ENCODE data around the gene VAC14. TPM values are rescaled to one million over a fixed set of nuclear protein-coding genes. Genes with fewer than 3 reads are reported as not detected.

VAC14 gene
- total RNA-seq, 4 donors from 2014 or later: 39.5 to 65.5 (median 45.4) TPM

DNA sequence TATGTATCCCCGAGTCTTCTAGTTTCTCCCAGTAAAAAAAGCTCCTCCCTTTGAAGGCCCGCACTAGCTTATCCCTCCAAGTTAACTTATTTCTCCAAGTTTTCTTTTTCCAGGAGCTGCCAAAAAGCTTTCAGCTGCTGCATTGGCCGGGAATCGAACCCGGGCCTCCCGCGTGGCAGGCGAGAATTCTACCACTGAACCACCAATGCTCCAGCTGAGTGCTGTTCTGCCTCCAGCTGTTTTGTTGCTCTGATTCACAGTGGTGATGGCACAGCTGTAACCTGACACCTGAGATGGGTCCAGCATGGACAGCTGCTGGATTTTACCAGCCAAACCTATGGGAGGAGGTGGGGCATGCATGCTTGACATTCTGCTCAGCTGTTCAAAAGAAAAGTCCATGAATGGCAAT is 22.1 kb downstream of the VAC14 start:
- peaks cover 59% of the 10 kb centered on the region for H3K36me3 ChIP-seq
- peak in 2 of 3 donors; percentile 49 to 89 for TF ChIP-seq POLR2AphosphoS5 (IDR thresholded peaks at IDR 0.05)
- TF ChIP-seq, protein P1, sequence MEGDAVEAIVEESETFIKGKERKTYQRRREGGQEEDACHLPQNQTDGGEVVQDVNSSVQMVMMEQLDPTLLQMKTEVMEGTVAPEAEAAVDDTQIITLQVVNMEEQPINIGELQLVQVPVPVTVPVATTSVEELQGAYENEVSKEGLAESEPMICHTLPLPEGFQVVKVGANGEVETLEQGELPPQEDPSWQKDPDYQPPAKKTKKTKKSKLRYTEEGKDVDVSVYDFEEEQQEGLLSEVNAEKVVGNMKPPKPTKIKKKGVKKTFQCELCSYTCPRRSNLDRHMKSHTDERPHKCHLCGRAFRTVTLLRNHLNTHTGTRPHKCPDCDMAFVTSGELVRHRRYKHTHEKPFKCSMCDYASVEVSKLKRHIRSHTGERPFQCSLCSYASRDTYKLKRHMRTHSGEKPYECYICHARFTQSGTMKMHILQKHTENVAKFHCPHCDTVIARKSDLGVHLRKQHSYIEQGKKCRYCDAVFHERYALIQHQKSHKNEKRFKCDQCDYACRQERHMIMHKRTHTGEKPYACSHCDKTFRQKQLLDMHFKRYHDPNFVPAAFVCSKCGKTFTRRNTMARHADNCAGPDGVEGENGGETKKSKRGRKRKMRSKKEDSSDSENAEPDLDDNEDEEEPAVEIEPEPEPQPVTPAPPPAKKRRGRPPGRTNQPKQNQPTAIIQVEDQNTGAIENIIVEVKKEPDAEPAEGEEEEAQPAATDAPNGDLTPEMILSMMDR (IDR thresholded peaks at IDR 0.05): no peak
- DNase-seq (ENCODE audit: low spot score in 2 of 2): peak in 1 of 2 donors; percentile 83
- no peaks in the 10 kb centered on the region for H3K9me3 ChIP-seq
- H3K27ac ChIP-seq: no peak overlapping the region
- H3K4me3 ChIP-seq: no peak overlapping the region
- no peaks in the 10 kb centered on the region for H3K4me1 ChIP-seq
- 4% methylated on average over 8 of the region's 8 CpGs for WGBS
- H3K27me3 ChIP-seq: no peaks in the 10 kb centered on the region

DNA sequence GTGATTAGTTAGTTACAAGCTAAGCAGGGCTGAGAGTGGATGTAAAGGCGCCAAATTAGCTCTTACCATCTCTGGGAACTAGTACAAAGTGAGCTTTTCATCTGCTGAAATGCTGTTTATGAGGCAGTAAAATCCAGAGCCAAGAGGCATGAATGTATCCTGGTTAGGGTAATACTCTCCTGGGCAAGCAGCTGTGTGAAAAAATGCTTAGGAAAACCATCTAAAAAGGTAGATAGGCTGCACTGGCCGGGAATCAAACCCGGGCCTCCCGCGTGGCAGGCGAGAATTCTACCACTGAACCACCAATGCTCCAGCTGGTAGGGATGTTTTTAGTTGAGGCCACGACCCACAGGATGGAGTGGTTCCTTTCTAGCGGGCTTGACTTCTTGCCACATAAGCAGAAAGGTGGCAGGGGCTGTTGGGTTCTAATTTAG is 23.0 kb downstream of the VAC14 start:
- Histone ChIP-seq H3K9me3 (no peaks in the 10 kb centered on the region), H3K4me1 (no peaks in the 10 kb centered on the region), H3K27ac (no peak overlapping the region), H3K27me3 (no peaks in the 10 kb centered on the region), H3K4me3 (no peak overlapping the region), H3K36me3 (peaks cover 58% of the 10 kb centered on the region)
- no peak for DNase-seq (ENCODE audit: low spot score in 2 of 2)
- TF ChIP-seq, protein P1 (IDR thresholded peaks at IDR 0.05): no peak
- no peak for TF ChIP-seq POLR2A (IDR thresholded peaks at IDR 0.05)
- no peak for TF ChIP-seq EP300 (IDR thresholded peaks at IDR 0.05)
- no peak for TF ChIP-seq POLR2AphosphoS5 (IDR thresholded peaks at IDR 0.05)
- WGBS: 86% methylated on average over 8 of the region's 8 CpGs

DNA sequence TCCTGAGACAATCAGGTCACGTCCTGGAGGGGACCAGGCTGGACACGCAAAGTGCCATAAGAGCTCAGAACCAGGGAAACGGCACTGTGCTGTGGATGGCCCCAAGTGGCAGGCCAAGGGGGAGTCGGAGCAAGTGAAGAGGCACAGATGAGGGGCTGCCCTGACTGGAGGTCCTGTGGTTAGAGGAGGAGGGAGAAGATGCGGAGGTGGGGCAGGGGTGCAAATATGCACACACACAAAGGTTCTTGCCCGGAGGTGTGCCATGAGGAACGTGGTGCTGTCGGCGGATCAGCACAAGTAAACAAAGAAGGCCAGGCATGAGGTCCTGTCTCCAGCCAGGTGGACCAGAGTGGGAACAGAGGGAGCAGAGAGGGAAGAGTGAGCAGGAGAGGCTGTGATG is 23.5 kb downstream of the VAC14 start:
- no peak for DNase-seq (ENCODE audit: low spot score in 2 of 2)
- H3K4me1 ChIP-seq: no peaks in the 10 kb centered on the region
- no peak overlapping the region for H3K4me3 ChIP-seq
- no peak overlapping the region for H3K27ac ChIP-seq
- no peaks in the 10 kb centered on the region for H3K27me3 ChIP-seq
- no peaks in the 10 kb centered on the region for H3K9me3 ChIP-seq
- peaks cover 58% of the 10 kb centered on the region for H3K36me3 ChIP-seq
- WGBS: 96% methylated on average over 9 of the region's 9 CpGs
- TF ChIP-seq, protein P1 (IDR thresholded peaks at IDR 0.05): no peak
- no peak for TF ChIP-seq POLR2AphosphoS5 (IDR thresholded peaks at IDR 0.05)
- no peak for TF ChIP-seq POLR2A (IDR thresholded peaks at IDR 0.05)
- no peak for TF ChIP-seq EP300 (IDR thresholded peaks at IDR 0.05)

DNA sequence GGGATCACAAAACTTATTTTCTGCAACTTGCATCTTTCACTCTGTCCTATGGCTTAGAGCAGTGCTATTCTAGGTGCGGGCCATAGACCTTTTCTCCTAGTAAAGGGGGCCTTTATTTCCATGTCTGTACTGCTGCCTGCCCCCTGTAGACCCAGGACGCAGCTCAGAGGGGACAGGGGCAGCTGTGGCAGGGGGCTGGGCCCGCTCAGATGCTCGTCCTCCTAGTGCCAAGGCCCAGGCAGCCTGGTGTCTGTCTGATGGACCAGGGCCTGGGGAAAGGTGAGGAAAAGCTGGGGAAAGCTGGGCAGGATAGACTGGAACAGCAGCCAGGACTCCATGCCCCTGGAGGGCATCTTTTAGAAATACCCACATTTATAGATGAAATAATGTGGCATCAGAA is 25.6 kb downstream of the VAC14 start:
- peaks cover 6% of the 10 kb centered on the region for H3K4me1 ChIP-seq
- no peak for TF ChIP-seq POLR2A (IDR thresholded peaks at IDR 0.05)
- TF ChIP-seq EP300 (IDR thresholded peaks at IDR 0.05): no peak
- no peak for TF ChIP-seq POLR2AphosphoS5 (IDR thresholded peaks at IDR 0.05)
- TF ChIP-seq, protein P1 (IDR thresholded peaks at IDR 0.05): no peak
- WGBS: 93% methylated on average over 4 of the region's 4 CpGs
- no peaks in the 10 kb centered on the region for H3K27me3 ChIP-seq
- H3K27ac ChIP-seq: no peak overlapping the region
- H3K4me3 ChIP-seq: no peak overlapping the region
- no peaks in the 10 kb centered on the region for H3K9me3 ChIP-seq
- peaks cover 51% of the 10 kb centered on the region for H3K36me3 ChIP-seq
- no peak for DNase-seq (ENCODE audit: low spot score in 2 of 2)

DNA sequence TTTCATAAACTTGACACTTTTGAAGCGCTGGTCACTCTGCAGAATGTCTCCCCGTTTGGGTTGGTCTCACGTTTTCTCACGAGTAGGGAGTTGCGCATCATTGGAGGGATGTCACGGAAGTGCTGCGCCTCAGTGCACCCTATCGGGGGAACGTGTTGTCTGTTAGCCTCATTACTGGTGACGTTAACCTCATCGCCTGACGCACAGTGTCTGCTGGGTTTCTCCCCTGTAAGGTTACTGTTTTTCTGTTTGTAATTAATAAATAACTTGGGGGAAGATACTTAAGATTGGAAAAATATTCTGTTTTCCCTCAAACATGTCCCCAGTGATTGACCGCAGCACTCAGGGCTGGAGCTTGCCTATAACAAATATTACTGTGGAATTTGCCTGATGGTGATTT is 26.7 kb downstream of the VAC14 start:
- DNase-seq (ENCODE audit: low spot score in 2 of 2): no peak
- H3K9me3 ChIP-seq: no peaks in the 10 kb centered on the region
- H3K4me1 ChIP-seq: peaks cover 18% of the 10 kb centered on the region
- H3K4me3 ChIP-seq: no peak overlapping the region
- H3K27ac ChIP-seq: no peak overlapping the region
- TF ChIP-seq, protein P1 (IDR thresholded peaks at IDR 0.05): no peak
- TF ChIP-seq EP300 (IDR thresholded peaks at IDR 0.05) (no peak), POLR2AphosphoS5 (IDR thresholded peaks at IDR 0.05) (no peak), POLR2A (IDR thresholded peaks at IDR 0.05) (no peak)
- 95% methylated on average over 13 of the region's 13 CpGs for WGBS
- peaks cover 47% of the 10 kb centered on the region for H3K36me3 ChIP-seq
- no peaks in the 10 kb centered on the region for H3K27me3 ChIP-seq

All from suprapubic skin (tissue), 4 donors.